ENCODE measurements around the gene RER1. TPM values are rescaled to one million over a fixed set of nuclear protein-coding genes. Genes with fewer than 3 reads are reported as not detected.

Gene RER1
- total RNA-seq, 2 donors from 2014 or later = 114 TPM

DNA sequence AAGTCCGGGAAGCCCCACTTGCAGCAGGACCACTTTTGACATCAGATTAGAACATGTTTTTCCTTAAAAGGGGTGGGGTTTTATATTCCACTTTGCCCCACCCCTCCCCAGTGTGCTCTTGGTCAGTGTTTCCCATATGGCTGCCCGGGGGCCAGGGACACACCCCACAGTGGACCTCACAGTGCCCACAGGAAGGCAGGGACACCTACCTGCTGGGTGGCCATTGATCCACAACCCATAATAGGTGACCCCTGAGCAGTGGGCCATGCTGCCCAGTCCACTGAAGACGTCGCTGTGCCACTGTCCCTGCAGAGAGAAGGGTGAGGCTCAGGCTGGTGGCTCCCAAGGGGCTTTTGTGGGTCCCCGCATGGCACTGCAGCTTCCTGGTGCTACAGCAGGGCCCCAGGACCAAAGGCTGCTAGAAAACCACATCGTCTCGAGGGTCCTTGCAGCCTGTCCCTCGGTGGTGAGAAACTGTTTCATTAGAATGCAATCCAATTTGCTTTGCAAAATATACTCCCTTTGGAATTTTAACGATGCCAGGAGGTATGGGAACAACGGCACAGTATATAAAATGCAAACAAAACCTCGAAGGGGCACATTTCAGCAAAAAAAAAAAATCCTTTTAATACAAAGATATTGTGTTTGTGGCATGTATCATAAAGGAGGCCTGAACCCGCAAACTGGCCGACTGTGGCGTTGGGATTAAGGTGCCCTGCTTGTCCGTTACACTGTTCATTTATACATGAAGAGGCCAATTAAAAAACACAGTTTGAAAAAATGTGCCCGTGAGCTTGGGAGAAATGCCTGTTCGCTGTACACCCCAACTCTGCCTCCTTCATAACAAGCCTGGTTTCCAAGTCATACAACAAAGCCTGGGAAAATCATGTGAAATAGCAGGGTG, 17.1 kb upstream of the RER1 start:
- DNase-seq = no peak
- Histone ChIP-seq H3K4me1 (ENCODE audit: control insufficient read depth, insufficient read depth, low read length) (no peaks in the 10 kb centered on the region), H3K27ac (ENCODE audit: low read depth, low read length) (no peak overlapping the region), H3K36me3 (ENCODE audit: control insufficient read depth, insufficient read depth, low read length) (no peaks in the 10 kb centered on the region), H3K4me3 (ENCODE audit: low read length) (no peak overlapping the region), H3K9me3 (ENCODE audit: control insufficient read depth, low read length) (no peaks in the 10 kb centered on the region), H3K27me3 (ENCODE audit: control insufficient read depth, insufficient read depth, low read length, poor library complexity, severe bottlenecking) (no peaks in the 10 kb centered on the region), H3K9ac (ENCODE audit: extremely low read depth, low read length, poor library complexity, severe bottlenecking) (no peak overlapping the region)
- WGBS, 2 experiments (ENCODE audit: insufficient coverage in 1 of 2, insufficient read length in 1 of 2) = 88 to 91% methylated on average over 15 to 17 of the region's 17 CpGs
- Mint-ChIP-seq H3K4me3 (no peak overlapping the region), H3K4me1 (no peaks in the 10 kb centered on the region), H3K27ac (no peak overlapping the region), H3K36me3 (ENCODE audit: low read depth) (peaks cover 18% of the 10 kb centered on the region), H3K27me3 (ENCODE audit: insufficient read depth) (no peaks in the 10 kb centered on the region), H3K9me3 (no peaks in the 10 kb centered on the region)
- TF ChIP-seq, protein P1, sequence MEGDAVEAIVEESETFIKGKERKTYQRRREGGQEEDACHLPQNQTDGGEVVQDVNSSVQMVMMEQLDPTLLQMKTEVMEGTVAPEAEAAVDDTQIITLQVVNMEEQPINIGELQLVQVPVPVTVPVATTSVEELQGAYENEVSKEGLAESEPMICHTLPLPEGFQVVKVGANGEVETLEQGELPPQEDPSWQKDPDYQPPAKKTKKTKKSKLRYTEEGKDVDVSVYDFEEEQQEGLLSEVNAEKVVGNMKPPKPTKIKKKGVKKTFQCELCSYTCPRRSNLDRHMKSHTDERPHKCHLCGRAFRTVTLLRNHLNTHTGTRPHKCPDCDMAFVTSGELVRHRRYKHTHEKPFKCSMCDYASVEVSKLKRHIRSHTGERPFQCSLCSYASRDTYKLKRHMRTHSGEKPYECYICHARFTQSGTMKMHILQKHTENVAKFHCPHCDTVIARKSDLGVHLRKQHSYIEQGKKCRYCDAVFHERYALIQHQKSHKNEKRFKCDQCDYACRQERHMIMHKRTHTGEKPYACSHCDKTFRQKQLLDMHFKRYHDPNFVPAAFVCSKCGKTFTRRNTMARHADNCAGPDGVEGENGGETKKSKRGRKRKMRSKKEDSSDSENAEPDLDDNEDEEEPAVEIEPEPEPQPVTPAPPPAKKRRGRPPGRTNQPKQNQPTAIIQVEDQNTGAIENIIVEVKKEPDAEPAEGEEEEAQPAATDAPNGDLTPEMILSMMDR (conservative IDR thresholded peaks at IDR 0.05) = no peak

DNA sequence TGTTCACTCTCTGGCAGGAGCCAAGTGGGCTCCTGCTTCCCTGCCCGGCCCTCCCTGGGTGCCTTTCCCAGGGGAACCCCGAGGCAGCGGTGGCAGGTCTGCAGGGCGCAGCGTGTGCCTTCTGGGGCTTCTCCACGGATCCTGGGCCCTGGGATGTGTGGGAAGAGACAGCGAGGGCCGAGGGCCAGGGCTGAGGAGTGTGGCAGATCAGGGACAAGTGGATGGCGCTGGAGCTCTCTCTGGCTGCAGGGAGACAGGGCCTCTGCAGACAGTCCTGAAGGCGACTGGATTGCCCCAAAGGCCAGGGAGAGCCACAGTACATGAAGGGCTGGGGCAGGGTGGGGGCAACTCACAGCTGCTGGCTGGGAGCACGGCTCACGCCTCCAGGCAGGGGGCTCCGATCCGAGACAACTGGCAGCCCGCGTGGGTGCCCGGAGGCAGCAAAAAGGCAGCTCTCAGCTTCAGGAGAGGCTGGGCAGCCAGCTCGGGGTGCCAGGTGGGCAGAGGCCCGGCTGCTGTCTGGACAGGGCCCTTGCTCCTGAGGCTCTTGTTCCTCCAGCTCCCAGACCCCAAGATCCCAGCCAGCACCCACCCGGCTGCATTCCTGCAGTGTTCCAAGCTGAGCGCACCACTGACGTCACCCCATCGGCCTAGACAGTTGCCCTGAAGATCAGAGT, 16.3 kb upstream of the RER1 start:
- H3K27me3 ChIP-seq (ENCODE audit: control insufficient read depth, insufficient read depth, low read length, poor library complexity, severe bottlenecking) = no peaks in the 10 kb centered on the region
- H3K9ac ChIP-seq (ENCODE audit: extremely low read depth, low read length, poor library complexity, severe bottlenecking) = no peak overlapping the region
- 90 to 92% methylated on average over 8 to 23 of the region's 23 CpGs for WGBS, 2 experiments (ENCODE audit: insufficient coverage in 1 of 2, insufficient read length in 1 of 2)
- no peak overlapping the region for H3K27ac ChIP-seq (ENCODE audit: low read depth, low read length)
- no peak overlapping the region for H3K27ac Mint-ChIP-seq
- no peak overlapping the region for H3K4me3 ChIP-seq (ENCODE audit: low read length)
- no peaks in the 10 kb centered on the region for H3K9me3 ChIP-seq (ENCODE audit: control insufficient read depth, low read length)
- no peak for DNase-seq
- H3K27me3 Mint-ChIP-seq (ENCODE audit: insufficient read depth) = no peaks in the 10 kb centered on the region
- no peaks in the 10 kb centered on the region for H3K36me3 ChIP-seq (ENCODE audit: control insufficient read depth, insufficient read depth, low read length)
- no peak overlapping the region for H3K4me3 Mint-ChIP-seq
- TF ChIP-seq, protein P1 (conservative IDR thresholded peaks at IDR 0.05) = no peak
- no peaks in the 10 kb centered on the region for H3K4me1 ChIP-seq (ENCODE audit: control insufficient read depth, insufficient read depth, low read length)
- H3K9me3 Mint-ChIP-seq = no peaks in the 10 kb centered on the region
- H3K36me3 Mint-ChIP-seq (ENCODE audit: low read depth) = peaks cover 11% of the 10 kb centered on the region
- no peaks in the 10 kb centered on the region for H3K4me1 Mint-ChIP-seq

DNA sequence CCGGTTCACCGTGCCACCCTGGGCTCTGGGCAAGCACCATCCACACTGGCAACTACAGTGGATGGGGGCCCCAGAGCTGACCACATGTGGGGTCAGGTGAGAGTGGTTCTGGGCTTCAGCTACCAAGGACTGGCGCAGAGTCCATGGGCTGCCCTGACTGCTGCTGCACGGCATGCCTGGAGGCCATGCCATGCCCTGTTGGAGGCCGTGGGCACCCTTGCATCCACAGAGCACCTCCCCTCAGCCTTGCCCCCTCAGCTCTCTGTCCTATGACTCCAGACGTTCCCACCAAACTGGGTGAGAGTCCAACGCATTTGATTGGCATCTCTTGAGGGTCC, 15.7 kb upstream of the RER1 start:
- H3K9me3 Mint-ChIP-seq = no peaks in the 10 kb centered on the region
- no peak overlapping the region for H3K4me3 Mint-ChIP-seq
- TF ChIP-seq, protein P1 (conservative IDR thresholded peaks at IDR 0.05) = no peak
- no peaks in the 10 kb centered on the region for H3K4me1 ChIP-seq (ENCODE audit: control insufficient read depth, insufficient read depth, low read length)
- H3K9me3 ChIP-seq (ENCODE audit: control insufficient read depth, low read length) = no peaks in the 10 kb centered on the region
- H3K27ac Mint-ChIP-seq = no peak overlapping the region
- H3K4me3 ChIP-seq (ENCODE audit: low read length) = no peak overlapping the region
- H3K36me3 Mint-ChIP-seq (ENCODE audit: low read depth) = peaks cover 11% of the 10 kb centered on the region
- no peaks in the 10 kb centered on the region for H3K27me3 ChIP-seq (ENCODE audit: control insufficient read depth, insufficient read depth, low read length, poor library complexity, severe bottlenecking)
- no peaks in the 10 kb centered on the region for H3K36me3 ChIP-seq (ENCODE audit: control insufficient read depth, insufficient read depth, low read length)
- no peak for DNase-seq
- no peak overlapping the region for H3K9ac ChIP-seq (ENCODE audit: extremely low read depth, low read length, poor library complexity, severe bottlenecking)
- H3K27me3 Mint-ChIP-seq (ENCODE audit: insufficient read depth) = no peaks in the 10 kb centered on the region
- WGBS, 2 experiments (ENCODE audit: insufficient coverage in 1 of 2, insufficient read length in 1 of 2) = 88 to 91% methylated on average over 7 of the region's 7 CpGs
- H3K27ac ChIP-seq (ENCODE audit: low read depth, low read length) = no peak overlapping the region
- H3K4me1 Mint-ChIP-seq = no peaks in the 10 kb centered on the region
